Measurements from ENCODE around the gene LPA.

LPA gene

GRCh38 chr6:160509610-160510009, 154.5 kb downstream of the LPA start:
- DNase-seq: no peak

- no peak for DNase-seq
These were observed 155.5 kb downstream of the LPA start for GRCh38 chr6:160508599-160508998.

GRCh38 chr6:160507420-160507819, 156.7 kb downstream of the LPA start:
- DNase-seq: no peak

- no peak for DNase-seq
These were observed 158.1 kb downstream of the LPA start for GRCh38 chr6:160505970-160506369.

GRCh38 chr6:160500639-160501038, 163.4 kb downstream of the LPA start:
- DNase-seq: no peak

GRCh38 chr6:160494576-160494975, 169.5 kb downstream of the LPA start:
- no peak for DNase-seq

GRCh38 chr6:160489091-160489490, 175.0 kb downstream of the LPA start:
- DNase-seq: no peak

GRCh38 chr6:160487116-160487515, 177.0 kb downstream of the LPA start:
- DNase-seq: no peak
